Hepatocyte (in vitro differentiated cells): ENCODE results near the gene PI16.

Experiments used
- CTCF ChIP-seq: fragments of 200-600 bp; sonication (generic); IDR thresholded peaks from 2 replicates; pipeline ENCODE4 v1.5.1; 2016; ENCODE audit warnings: antibody characterized with exemption, mild to moderate bottlenecking; ENCODE audit not compliant: poor library complexity
- EZH2 ChIP-seq: fragments of 200-600 bp; sonication (generic); IDR thresholded peaks from 2 replicates; pipeline ENCODE4 v1.6.1; 2016; ENCODE audit warnings: antibody characterized with exemption, mild to moderate bottlenecking, borderline replicate concordance

- TF ChIP-seq CTCF: no peak
- no peak for TF ChIP-seq EZH2
These were observed 9.9 kb upstream of the PI16 start for GRCh38 chr6:36944650-36945049.
